HTR-8/SVneo (cell line): ENCODE measurements around the gene DPP10.

Source experiments
- DNase-seq: peaks from one replicate; pipeline ENCODE4 v3.0.0; 2011; ENCODE audit warnings: low spot score, mixed read lengths; ENCODE audit not compliant: insufficient read length
- FAIRE-seq: peaks from 2 replicates; lab custom pipeline; 2011; peaks lifted over from hg19 to GRCh38; lab: Jason Lieb, UNC

DPP10 gene

GRCh38 chr2:115573756-115574155 lies 1131.3 kb downstream of the DPP10 start:
- FAIRE-seq: no peak
- no peak for DNase-seq

GRCh38 chr2:115574667-115575066 lies 1132.2 kb downstream of the DPP10 start:
- FAIRE-seq: no peak
- DNase-seq: no peak

GRCh38 chr2:115580784-115581183 lies 1138.3 kb downstream of the DPP10 start:
- FAIRE-seq: no peak
- DNase-seq: no peak

- no peak for FAIRE-seq
These were observed 1142.1 kb downstream of the DPP10 start for GRCh38 chr2:115584507-115584906.

GRCh38 chr2:115596659-115597375 lies 1154.4 kb downstream of the DPP10 start:
- no peak for FAIRE-seq

More at GRCh38 chr2:115584507-115584906, 1142.1 kb downstream of the DPP10 start:
- no peak for DNase-seq

GRCh38 chr2:115603285-115603684 lies 1160.8 kb downstream of the DPP10 start:
- DNase-seq (no peak), FAIRE-seq (no peak)

More at GRCh38 chr2:115596659-115597375, 1154.4 kb downstream of the DPP10 start:
- no peak for DNase-seq

- FAIRE-seq (no peak), DNase-seq (no peak)
These were observed 1163.9 kb downstream of the DPP10 start for GRCh38 chr2:115606350-115606749.

- FAIRE-seq (no peak), DNase-seq (no peak)
These were observed 1167.5 kb downstream of the DPP10 start for GRCh38 chr2:115609978-115610377.

- FAIRE-seq: no peak
- DNase-seq: no peak
These were observed 1168.4 kb downstream of the DPP10 start for GRCh38 chr2:115610888-115611287.

- FAIRE-seq (no peak), DNase-seq (no peak)
These were observed 1181.9 kb downstream of the DPP10 start for GRCh38 chr2:115624332-115624731.

- DNase-seq: no peak
- no peak for FAIRE-seq
These were observed 1192.1 kb downstream of the DPP10 start for GRCh38 chr2:115634578-115634977.

GRCh38 chr2:115635430-115635829 lies 1193.0 kb downstream of the DPP10 start:
- DNase-seq: no peak

GRCh38 chr2:115649731-115650130 lies 1207.3 kb downstream of the DPP10 start:
- FAIRE-seq: no peak
- DNase-seq: no peak

More at GRCh38 chr2:115635430-115635829, 1193.0 kb downstream of the DPP10 start:
- no peak for FAIRE-seq

GRCh38 chr2:115650827-115651226 lies 1208.4 kb downstream of the DPP10 start:
- no peak for DNase-seq

GRCh38 chr2:115652652-115653051 lies 1210.2 kb downstream of the DPP10 start:
- FAIRE-seq (no peak), DNase-seq (no peak)

More at GRCh38 chr2:115650827-115651226, 1208.4 kb downstream of the DPP10 start:
- no peak for FAIRE-seq

- DNase-seq: no peak
- no peak for FAIRE-seq
These were observed 1211.9 kb downstream of the DPP10 start for GRCh38 chr2:115654362-115654761.

- DNase-seq (no peak), FAIRE-seq (no peak)
These were observed 1235.7 kb downstream of the DPP10 start for GRCh38 chr2:115678129-115678528.

- FAIRE-seq: no peak
- no peak for DNase-seq
These were observed 1241.9 kb downstream of the DPP10 start for GRCh38 chr2:115684345-115684744.

GRCh38 chr2:115691409-115691808 lies 1249.0 kb downstream of the DPP10 start:
- no peak for FAIRE-seq
- no peak for DNase-seq

- FAIRE-seq (no peak), DNase-seq (no peak)
These were observed 1252.2 kb downstream of the DPP10 start for GRCh38 chr2:115694651-115695050.

- DNase-seq (no peak), FAIRE-seq (no peak)
These were observed 1290.8 kb downstream of the DPP10 start for GRCh38 chr2:115733190-115733775.

GRCh38 chr2:115738111-115738510 lies 1295.7 kb downstream of the DPP10 start:
- DNase-seq: no peak
- no peak for FAIRE-seq
